Vagina (tissue), 2 donors: ENCODE data around the gene NCAN.

Experiments used
- CTCF ChIP-seq, 3 experiments: fragments of 450-650 bp in 2 of 3; fragments of 200-600 bp in 1 of 3; sonication (generic) in 1 of 3; IDR thresholded peaks; one replicate each; pipeline ENCODE4 v1.5.1; 2017 to 2019; ENCODE audit warnings: antibody characterized with exemption in 3 of 3, mild to moderate bottlenecking in 2 of 3, moderate library complexity in 2 of 3
- POLR2AphosphoS5 ChIP-seq, 2 donors: sonication (generic); formaldehyde crosslinking; IDR thresholded peaks; one replicate each; pipeline ENCODE4 v1.9.0; 2017; ENCODE audit warnings: antibody characterized with exemption in 2 of 2, mild to moderate bottlenecking in 2 of 2, low read depth in 1 of 2; ENCODE audit not compliant: insufficient read depth in 1 of 2

- TF ChIP-seq CTCF (IDR thresholded peaks at IDR 0.05) = no peak
- TF ChIP-seq POLR2AphosphoS5 (IDR thresholded peaks at IDR 0.05; ENCODE audit: insufficient read depth in 1 of 2, low read depth in 1 of 2) = no peak
These were observed 62.4 kb downstream of the NCAN start for GRCh38 chr19:19274146-19274545.
